Thymus (tissue), 11 donors: ENCODE data around the gene GPD1L. TPM values are rescaled to one million over a fixed set of nuclear protein-coding genes. Genes with fewer than 3 reads are reported as not detected.

ENCODE experiments used
- DNase-seq, 9 donors: peaks; one replicate each; pipeline ENCODE4 v3.0.0-alpha.2; 2013; ENCODE audit warnings: low spot score in 9 of 9, low read depth in 6 of 9, missing footprints in 1 of 9
- H3K27ac ChIP-seq, 2 donors: one replicate each; pipeline ENCODE4 v1.5.1; 2013; ENCODE audit warnings: control low read depth in 1 of 2, low read depth in 1 of 2, low read length in 1 of 2, mild to moderate bottlenecking in 1 of 2, moderate library complexity in 1 of 2
- H3K27me3 ChIP-seq, 2 donors: one replicate each; pipeline ENCODE4 v1.5.1; 2013; ENCODE audit warnings: low read length in 1 of 2; ENCODE audit not compliant: control insufficient read depth in 2 of 2, insufficient read depth in 1 of 2
- H3K36me3 ChIP-seq, 2 donors: one replicate each; pipeline ENCODE4 v1.5.1; 2013; ENCODE audit warnings: low read length in 1 of 2, mild to moderate bottlenecking in 1 of 2, moderate library complexity in 1 of 2; ENCODE audit not compliant: control insufficient read depth in 2 of 2, insufficient read depth in 2 of 2
- H3K4me1 ChIP-seq, 2 donors: one replicate each; pipeline ENCODE4 v1.5.1; 2013; ENCODE audit warnings: low read length in 2 of 2; ENCODE audit not compliant: control insufficient read depth in 2 of 2, insufficient read depth in 2 of 2
- H3K4me3 ChIP-seq, 2 donors: one replicate each; pipeline ENCODE4 v1.5.1; 2013; ENCODE audit warnings: low read length in 2 of 2, control low read depth in 1 of 2, mild to moderate bottlenecking in 1 of 2
- H3K9me3 ChIP-seq, 2 donors: one replicate each; pipeline ENCODE4 v1.5.1; 2013; ENCODE audit warnings: low read length in 1 of 2, mild to moderate bottlenecking in 1 of 2; ENCODE audit not compliant: control insufficient read depth in 2 of 2, insufficient read depth in 1 of 2
- WGBS: extraction: QIAGEN DNeasy Blood & Tissue Kit; methylation state at CpG from one replicate; pipeline ENCODE4 v1.1.7; 2013; 5-methylcytosine and 5-hydroxymethylcytosine counted together
- polyA plus RNA-seq: library from polyadenylated mRNA; stranded (reverse); fragments of 200-250 nt; gene quantifications from one replicate; pipeline ENCODE4 v1.2.3, GENCODE V29; 2013
- total RNA-seq: library from RNA; stranded (reverse); fragments of 120-200 nt; gene quantifications from one replicate; pipeline ENCODE4 v1.2.4, GENCODE V29; 2013
- donor health status: healthy.

The GPD1L gene
- total and polyA plus RNA-seq, 2 donors: 6.8 to 12.7 TPM

DNA sequence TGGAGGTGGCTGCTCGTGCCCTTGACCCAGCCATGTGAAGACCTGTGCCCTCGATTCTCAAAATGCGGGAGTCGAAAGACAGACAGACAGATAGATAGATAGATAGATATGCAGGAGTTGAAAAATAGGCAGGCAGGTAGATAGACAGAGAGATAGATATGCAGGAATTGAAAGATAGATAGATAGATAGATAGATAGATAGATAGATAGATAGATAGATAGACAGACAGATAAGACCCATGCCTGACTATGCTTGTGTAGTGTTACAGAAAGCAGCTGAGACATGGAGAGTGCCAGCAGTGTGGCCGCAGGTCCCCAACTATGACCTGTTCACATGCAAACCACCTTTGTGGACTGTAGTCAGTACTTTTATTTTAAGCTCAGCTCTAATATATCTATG is 17.2 kb downstream of the GPD1L start:
- Histone ChIP-seq H3K27ac (no peak overlapping the region), H3K4me1 (peaks cover 0 to 7% of the 10 kb centered on the region in 2 donors), H3K9me3 (no peaks in the 10 kb centered on the region), H3K36me3 (no peaks in the 10 kb centered on the region), H3K4me3 (no peak overlapping the region), H3K27me3 (peaks cover 32 to 69% of the 10 kb centered on the region in 2 donors)
- whole genome bisulfite sequencing: over 99% methylated on average over 5 of the region's 5 CpGs
- DNase-seq: no peak

DNA sequence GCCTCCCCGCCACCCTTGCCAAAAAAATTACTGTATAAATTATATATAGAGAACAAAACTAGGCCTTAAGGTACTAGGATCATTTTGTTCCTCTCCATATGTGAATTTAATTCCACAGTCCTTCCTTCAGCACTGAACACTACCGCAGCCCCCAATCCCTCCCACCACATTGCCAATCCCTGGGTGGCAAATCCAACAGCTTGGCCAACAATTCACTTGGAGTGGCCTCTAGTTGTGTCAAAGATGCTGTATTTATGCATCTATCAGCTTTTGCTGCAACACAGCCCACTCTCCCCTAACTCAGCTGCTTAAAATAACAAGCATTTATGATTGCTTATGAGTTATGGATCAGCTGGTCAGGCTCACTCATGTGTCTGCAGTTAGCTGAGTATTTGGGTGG is 18.6 kb downstream of the GPD1L start:
- no peak for DNase-seq
- H3K27me3 ChIP-seq: peaks cover 29 to 64% of the 10 kb centered on the region in 2 donors
- H3K36me3 ChIP-seq: no peaks in the 10 kb centered on the region
- H3K4me3 ChIP-seq: no peak overlapping the region
- H3K4me1 ChIP-seq: peaks cover 0 to 4% of the 10 kb centered on the region in 2 donors
- WGBS: 99% methylated on average over 2 of the region's 2 CpGs
- H3K27ac ChIP-seq: no peak overlapping the region
- no peaks in the 10 kb centered on the region for H3K9me3 ChIP-seq

DNA sequence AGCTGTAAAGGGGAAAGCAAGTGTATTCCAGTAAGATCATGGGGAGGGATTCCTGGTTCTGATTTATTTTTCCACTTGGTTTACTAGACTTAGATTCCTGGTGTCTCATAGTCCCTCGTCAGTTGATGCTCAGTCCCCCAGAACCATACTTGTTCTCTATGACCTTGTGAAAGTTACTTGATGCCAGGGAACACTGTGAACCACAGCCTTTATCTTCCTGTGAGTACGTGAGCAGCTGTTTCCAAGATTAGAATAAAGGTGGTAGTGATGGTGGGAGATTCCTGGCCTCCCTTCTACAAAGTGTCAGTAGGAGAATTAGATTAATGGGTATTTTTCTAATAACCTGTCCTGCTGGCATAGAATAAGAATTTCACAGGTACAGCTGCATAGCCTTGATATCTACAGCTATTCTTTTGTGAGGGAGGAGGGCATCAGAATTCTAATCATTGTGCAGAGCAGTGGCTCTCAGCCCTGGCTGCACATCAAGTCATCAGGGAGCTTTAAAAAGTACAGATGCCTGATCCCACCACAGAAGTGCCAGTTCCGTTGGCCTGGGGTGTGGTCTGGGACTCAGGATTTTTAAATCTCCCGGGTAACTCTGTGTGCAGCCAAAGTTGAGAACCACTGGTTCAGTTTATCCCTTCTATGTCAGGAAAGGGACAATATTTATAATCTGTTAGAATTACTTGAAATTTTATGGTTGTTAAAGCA is 20.0 kb downstream of the GPD1L start:
- H3K9me3 ChIP-seq: no peaks in the 10 kb centered on the region
- no peak overlapping the region for H3K4me3 ChIP-seq
- peaks cover 0 to 4% of the 10 kb centered on the region in 2 donors for H3K4me1 ChIP-seq
- no peak for DNase-seq
- no peak overlapping the region for H3K27ac ChIP-seq
- H3K27me3 ChIP-seq: peaks cover 19 to 52% of the 10 kb centered on the region in 2 donors
- 91% methylated on average over 4 of the region's 4 CpGs for WGBS
- no peaks in the 10 kb centered on the region for H3K36me3 ChIP-seq

DNA sequence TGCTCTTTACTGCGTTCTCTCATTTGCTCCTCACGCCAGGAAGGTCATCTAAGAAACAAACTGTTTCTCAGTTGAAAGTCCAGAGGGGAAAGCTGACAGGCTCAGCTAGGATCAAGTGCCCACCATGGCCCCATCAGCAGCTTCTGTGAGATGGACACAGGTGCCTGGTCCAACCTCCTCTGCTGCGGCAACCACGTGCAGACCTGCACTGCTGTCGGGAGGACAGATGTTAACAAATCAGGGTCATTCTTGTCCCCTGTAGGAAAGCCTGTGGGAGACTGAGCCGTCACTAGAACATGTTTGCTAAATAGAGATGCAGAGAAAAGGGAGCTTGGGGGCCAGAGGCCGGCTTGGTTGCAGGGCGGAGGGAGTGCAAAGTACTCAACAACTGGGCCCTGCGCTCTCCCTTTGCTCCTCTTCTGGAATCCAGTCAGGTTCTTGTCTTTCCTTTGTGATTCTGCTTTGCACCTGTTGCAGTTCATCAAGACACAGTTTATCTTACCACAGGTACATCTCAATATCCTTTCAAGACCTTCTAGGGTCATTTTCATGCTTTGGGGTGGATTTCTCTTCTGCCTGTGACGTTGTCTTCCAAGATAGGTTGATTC is 20.9 kb downstream of the GPD1L start:
- Histone ChIP-seq H3K27ac (no peak overlapping the region), H3K4me1 (peaks cover 0 to 4% of the 10 kb centered on the region in 2 donors), H3K27me3 (peaks cover 19 to 47% of the 10 kb centered on the region in 2 donors), H3K9me3 (no peaks in the 10 kb centered on the region), H3K36me3 (no peaks in the 10 kb centered on the region), H3K4me3 (no peak overlapping the region)
- no peak for DNase-seq
- WGBS: 98% methylated on average over 10 of the region's 10 CpGs

DNA sequence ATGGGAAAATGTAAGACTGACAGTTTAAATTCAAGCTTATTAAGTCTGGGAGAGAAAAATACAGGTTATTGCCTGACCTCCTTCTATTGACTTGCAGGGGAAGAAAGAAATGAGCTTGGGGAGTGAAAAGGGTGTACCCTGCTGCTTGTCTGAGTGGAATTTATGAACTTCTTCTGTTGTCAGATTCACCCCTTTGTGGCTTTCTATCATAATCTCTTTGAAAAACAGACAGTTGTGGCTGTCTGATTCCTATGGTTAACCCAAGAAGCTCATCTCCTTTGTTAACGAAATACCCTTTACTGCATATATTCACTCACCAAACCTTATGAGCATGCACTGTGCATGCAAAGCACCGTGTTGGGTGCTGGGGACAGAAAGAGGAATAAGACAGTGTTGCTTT is 22.5 kb downstream of the GPD1L start:
- Histone ChIP-seq H3K4me1 (peaks cover 0 to 4% of the 10 kb centered on the region in 2 donors), H3K27me3 (peaks cover 15 to 34% of the 10 kb centered on the region in 2 donors), H3K4me3 (no peak overlapping the region), H3K27ac (no peak overlapping the region), H3K36me3 (no peaks in the 10 kb centered on the region), H3K9me3 (no peaks in the 10 kb centered on the region)
- DNase-seq: no peak
- 86% methylated on average over 2 of the region's 2 CpGs for WGBS

DNA sequence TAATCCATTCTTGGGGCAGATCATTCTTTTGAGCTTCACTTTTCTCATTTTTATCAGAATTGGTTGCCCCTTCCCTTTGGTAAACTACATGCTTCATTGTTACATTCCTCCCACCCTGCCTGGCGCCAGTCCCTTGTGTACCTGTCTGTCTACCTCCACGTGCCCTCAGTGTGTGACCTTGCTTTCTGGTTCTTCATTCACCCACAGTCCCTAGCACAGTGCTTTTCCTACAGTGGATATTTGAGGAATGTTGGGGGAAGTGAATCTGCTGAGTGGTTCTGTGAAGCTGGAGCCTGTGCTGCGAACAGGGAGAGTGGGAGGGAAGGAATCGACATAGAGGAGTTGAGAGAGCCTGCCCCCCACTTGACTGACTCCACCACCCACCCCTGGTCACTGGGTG is 23.4 kb downstream of the GPD1L start:
- Histone ChIP-seq H3K9me3 (no peaks in the 10 kb centered on the region), H3K27me3 (peaks cover 12 to 28% of the 10 kb centered on the region in 2 donors), H3K36me3 (no peaks in the 10 kb centered on the region), H3K4me1 (peaks cover 0 to 4% of the 10 kb centered on the region in 2 donors), H3K4me3 (no peak overlapping the region), H3K27ac (no peak overlapping the region)
- DNase-seq: no peak
- WGBS: 95% methylated on average over 4 of the region's 4 CpGs

DNA sequence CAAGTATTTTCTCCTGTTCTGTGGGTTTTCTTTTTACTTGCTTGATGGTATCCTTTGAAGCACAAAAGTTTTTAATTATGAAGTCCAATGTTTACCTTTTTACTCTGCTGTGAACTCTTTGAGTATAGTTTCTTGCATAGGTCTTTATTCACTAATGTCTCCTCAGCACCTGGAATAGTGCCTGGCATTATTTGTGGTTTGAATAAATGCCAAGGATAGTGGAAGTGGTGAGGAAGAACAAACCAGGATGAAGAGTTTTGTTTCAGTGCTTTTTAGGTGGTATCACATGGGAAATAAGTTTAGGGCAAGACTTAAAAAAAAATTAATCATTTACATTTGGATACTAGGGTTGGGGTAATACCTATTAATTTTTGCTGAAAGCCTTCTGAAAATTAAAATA is 25.7 kb downstream of the GPD1L start:
- H3K4me3 ChIP-seq: no peak overlapping the region
- H3K27ac ChIP-seq: no peak overlapping the region
- no peaks in the 10 kb centered on the region for H3K9me3 ChIP-seq
- no peak for DNase-seq
- H3K4me1 ChIP-seq: peaks cover 0 to 4% of the 10 kb centered on the region in 2 donors
- peaks cover 10 to 14% of the 10 kb centered on the region in 2 donors for H3K27me3 ChIP-seq
- H3K36me3 ChIP-seq: no peaks in the 10 kb centered on the region

DNA sequence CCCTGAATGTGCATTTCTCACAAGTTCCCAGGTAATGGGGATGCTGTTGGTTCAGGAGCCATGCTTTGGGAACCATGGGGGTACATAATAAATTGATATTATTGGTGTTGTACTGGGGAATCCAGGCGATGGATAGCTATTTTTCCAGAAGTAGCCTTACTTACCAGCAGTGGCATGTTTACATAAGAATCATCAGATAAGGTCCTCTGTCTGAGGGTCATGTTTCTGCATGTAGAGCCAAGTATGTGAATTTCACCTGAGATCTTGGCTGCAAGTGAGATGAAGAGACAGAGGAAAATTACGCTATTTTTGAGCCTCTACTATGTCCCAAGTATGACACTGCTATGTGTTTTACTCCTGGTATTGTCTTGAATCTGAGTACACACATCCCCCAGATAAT is 26.3 kb downstream of the GPD1L start:
- DNase-seq: no peak
- Histone ChIP-seq H3K36me3 (no peaks in the 10 kb centered on the region), H3K27ac (no peak overlapping the region), H3K4me1 (peaks cover 0 to 4% of the 10 kb centered on the region in 2 donors), H3K27me3 (peaks cover 6 to 12% of the 10 kb centered on the region in 2 donors), H3K4me3 (no peak overlapping the region), H3K9me3 (peaks cover 0 to 2% of the 10 kb centered on the region in 2 donors)
- WGBS: 97% methylated on average over 2 of the region's 2 CpGs

DNA sequence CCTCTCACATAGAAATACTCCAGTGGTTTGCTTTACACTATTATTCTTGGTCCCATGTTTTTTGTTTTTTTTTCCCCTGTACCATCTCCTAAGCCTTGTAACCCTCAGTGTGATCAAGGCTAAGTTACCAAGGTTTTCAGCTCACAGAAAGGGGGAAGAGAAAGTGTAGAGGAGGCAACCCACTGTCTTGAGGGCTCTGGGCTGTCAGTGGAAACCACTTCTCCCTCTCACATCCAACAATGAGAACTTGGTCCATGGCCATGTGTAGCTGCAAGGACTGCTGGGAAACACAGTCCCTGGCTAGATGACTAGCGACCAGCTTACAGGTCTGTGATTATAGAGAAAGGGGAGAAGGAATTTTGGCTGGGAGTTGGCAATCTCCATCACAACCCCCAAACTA is 30.3 kb downstream of the GPD1L start:
- 98% methylated on average over 1 of the region's 1 CpG for WGBS
- Histone ChIP-seq H3K36me3 (no peaks in the 10 kb centered on the region), H3K4me3 (no peak overlapping the region), H3K4me1 (peaks cover 4 to 9% of the 10 kb centered on the region in 2 donors), H3K27ac (no peak overlapping the region), H3K27me3 (peaks cover 7 to 9% of the 10 kb centered on the region in 2 donors), H3K9me3 (peaks cover 0 to 2% of the 10 kb centered on the region in 2 donors)
- DNase-seq: no peak
